GM21576 (cell line): ENCODE data around the gene MRPL12.
"Not testable (repeated sequence)": the region's sequence is repeated elsewhere in the genome, so short reads cannot be mapped to it uniquely, and the experiment has no call there.

Experiments used
- ATAC-seq: cut with Tn5 transposase; IDR thresholded peaks from one replicate; pipeline ENCODE4 v1.9.1; 2021; ENCODE audit warnings: mild to moderate bottlenecking, moderate library complexity; ENCODE audit not compliant: unreplicated experiment

Gene MRPL12

DNA sequence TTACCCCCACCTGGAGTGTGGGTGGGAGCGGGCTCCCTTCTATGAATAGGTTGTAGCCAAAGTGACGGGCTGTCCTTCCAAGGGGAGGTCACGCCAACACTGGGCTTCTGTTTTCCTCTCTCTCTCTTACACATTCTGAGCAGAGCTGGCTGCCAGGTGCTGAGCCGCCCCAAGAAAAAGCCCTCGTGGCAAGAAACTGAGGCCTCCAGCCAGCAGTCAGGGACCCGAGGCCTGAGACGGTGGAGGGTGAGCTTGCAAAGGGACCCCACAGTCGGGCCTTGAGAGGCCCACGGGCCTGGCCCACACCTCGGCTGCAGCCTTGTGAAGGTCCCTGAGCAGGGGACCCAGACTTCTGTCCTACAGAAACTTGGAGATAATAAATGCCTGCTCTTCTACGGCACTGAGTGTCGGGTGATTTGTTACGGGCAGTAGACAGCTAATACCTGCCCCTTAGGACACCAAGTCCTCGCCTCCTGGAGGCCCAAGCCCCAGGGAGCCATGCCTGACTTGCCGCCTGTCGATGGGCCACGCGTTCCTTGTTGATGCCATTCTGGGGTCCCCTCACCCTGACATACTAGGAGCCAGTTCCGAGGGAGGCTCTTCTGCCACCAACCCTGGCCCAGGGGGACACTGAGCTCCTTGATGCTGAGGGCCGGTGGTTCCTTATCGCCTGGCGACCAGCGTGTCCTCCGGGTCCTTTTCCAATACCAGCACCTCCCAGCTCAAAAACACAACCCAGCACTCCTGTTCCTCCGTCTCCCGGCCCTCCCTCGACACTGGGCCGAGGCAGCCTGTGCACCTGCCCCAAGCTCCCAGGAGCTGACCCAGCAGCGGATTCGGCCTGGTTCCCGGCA, 35.0 kb downstream of the MRPL12 start:
- ATAC-seq = no peak

DNA sequence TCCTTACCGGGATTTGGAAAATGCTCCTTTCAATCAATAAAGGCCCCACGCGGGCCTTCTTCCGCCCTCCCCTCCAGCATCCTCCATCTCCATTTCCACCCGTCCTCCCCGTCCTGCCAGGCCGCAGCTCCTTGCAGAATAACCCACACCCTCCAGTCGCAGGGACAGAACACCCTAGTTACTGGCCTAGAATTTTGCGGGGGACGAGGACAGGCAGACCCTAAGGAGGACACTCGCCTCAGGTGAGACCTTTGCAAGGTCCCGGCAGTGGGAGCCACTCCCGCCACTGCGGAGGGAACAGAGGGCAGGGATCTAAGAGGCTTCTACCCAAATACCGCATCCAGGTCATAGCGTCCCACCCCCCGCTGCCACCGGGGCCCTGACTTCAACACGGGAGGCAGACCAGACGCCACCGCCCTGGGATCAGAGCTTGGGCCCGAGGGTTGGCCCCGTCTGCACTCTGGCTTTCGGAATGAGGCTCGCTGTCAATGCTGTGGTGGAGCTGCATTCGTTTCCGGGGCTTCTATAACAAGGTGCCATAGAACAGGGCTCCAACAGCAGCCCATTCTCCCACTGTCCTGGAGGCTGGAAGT, 35.7 kb downstream of the MRPL12 start:
- ATAC-seq = no peak

DNA sequence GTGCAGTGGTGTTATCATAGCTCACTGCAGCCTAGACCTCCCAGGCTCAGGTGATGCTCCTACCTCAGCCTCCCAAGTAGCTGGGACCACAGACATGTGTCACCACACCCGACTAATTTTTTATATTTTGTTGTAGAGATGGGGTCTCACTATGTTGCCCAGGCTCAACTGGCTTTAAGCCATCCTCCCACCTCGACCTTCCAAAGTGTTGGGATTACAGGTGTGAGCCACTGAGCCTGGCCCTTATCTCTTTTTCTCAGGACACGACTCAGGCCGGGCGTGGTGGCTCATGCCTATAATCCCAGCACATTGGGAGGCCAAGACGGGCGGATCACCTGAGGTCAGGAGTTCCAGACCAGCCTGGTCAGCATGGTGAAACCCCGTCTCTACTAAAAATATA, 36.4 kb downstream of the MRPL12 start:
- not testable (repeated sequence) for ATAC-seq

DNA sequence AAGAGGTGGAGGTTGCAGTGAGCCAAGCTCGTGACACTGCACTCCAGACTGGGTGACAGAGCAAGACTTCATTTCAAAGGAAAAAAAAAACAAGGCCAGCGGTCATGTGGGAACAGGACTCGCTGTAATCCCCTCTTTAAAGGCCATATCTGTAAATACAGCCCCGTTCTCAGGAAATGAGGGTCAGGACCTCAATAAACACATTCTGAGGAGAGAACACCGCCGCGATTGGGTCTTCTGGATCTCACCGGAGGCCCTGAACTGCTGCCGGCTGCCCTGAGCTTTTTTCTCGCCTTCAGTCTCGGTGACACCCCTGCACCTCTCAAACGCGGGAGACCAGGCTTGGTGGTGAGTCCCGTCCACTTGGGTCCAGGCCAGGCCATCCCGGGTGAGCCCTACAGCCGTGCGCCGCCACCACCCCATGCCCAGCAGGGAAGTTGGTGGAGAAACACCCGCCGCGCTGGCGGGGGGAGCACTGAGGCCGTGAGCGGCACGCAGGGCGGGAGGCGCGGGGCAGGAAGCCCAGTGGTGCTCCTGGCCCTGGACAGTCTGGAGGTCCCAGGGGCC, 37.3 kb downstream of the MRPL12 start:
- ATAC-seq = no peak

DNA sequence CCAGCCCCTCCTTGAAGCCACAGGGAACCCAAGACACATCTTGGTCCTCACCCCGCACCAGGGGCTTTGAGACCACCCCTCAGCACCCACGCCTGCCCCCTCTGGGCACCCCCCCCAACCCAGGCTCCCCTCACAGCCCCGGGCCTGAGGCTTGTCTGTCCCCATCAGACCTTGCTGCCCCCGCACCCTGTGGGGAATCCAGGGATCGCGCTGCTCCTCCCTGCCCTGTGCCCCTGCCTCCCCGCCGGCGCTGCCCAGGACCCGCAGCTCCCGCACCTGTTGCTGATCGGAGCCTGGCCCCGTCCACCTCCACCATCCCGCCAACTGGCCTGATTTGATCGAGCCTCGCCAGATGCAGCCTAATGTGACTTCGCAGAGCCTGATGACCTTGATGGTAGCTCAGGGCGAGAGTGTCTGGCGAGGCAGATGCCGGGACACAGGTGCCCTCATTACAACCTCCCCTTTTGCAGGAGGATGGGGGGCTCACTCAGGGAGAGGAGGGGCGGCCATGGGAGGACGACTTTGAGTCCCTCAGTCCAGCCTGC, 38.0 kb downstream of the MRPL12 start:
- ATAC-seq = no peak

DNA sequence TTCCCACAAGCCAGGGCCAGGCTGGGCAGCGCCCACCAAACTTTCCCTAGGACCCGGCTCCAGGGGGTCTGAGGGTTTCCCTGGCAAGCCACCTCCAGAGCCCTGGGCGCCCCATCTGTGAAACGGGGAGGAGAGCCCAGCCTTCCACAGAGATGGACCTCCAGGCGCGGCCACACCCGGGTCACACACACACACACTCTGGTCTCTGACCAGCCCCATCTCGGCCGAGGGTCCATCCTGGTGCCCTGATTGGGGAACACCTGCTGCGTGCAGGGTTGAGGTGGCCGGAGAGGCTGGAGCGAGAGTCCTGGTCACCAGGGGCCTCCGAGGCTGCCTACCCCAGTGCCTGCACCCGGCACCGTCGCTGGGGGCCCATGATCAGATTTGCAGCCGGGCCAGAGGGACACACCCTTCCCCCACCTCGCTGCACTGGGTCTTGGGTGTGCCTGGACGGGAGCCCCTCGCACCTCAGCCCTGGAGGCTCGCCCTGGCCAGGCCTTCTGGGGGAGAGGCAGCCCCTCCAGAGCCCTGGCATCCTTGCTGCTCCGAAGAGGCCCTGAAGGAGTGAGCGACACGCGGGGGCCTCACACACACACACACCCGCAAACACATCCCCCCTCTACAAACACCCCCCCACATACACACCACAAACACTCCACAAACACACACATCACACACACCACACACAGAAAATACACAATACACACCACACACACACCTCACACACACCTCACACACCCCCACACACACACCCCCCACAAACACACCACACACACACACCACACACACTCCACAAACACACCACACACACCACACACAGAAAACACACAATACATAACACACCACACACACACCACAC, 38.7 kb downstream of the MRPL12 start:
- ATAC-seq = no peak
